GM21360 (cell line): Measurements from ENCODE around the gene CC2D2B.
A peak's percentile ranks its signal among the peaks of the same experiment; 100 is the strongest.
"Not testable (repeated sequence)": the region's sequence is repeated elsewhere in the genome, so short reads cannot be mapped to it uniquely, and the experiment has no call there.

ENCODE experiments used
- ATAC-seq: cut with Tn5 transposase; IDR thresholded peaks from one replicate; pipeline ENCODE4 v1.9.1; 2021; ENCODE audit warnings: mild to moderate bottlenecking, moderate library complexity; ENCODE audit not compliant: unreplicated experiment

CC2D2B gene

GRCh38 chr10:96014473-96015102, 106.8 kb downstream of the CC2D2B start:
- ATAC-seq: no peak

GRCh38 chr10:96017191-96017687, 109.5 kb downstream of the CC2D2B start:
- peak; percentile 74 for ATAC-seq

GRCh38 chr10:96021332-96021731, 113.6 kb downstream of the CC2D2B start:
- ATAC-seq: no peak

GRCh38 chr10:96022739-96023138, 115.0 kb downstream of the CC2D2B start:
- no peak for ATAC-seq

GRCh38 chr10:96023168-96023567, 115.4 kb downstream of the CC2D2B start:
- ATAC-seq: no peak

- ATAC-seq: no peak
Measured at GRCh38 chr10:96025566-96025965, 117.8 kb downstream of the CC2D2B start.

- no peak for ATAC-seq
Measured at GRCh38 chr10:96034625-96035024, 126.8 kb downstream of the CC2D2B start.

GRCh38 chr10:96038476-96039387, 131.0 kb downstream of the CC2D2B start:
- no peak for ATAC-seq

- no peak for ATAC-seq
Measured at GRCh38 chr10:96041146-96041545, 133.4 kb downstream of the CC2D2B start.

- ATAC-seq: peak; percentile 79
Measured at GRCh38 chr10:96043033-96043892, 135.5 kb downstream of the CC2D2B start, which contains the start of gene CCNJ. TSS of gene CCNJ (plus strand) at chr10:96043583. CDS start at chr10:96044394, 811 bp downstream.

GRCh38 chr10:96043893-96044715, 136.3 kb downstream of the CC2D2B start:
- peak; percentile 44 for ATAC-seq

- no peak for ATAC-seq
Measured at GRCh38 chr10:96044736-96045135, 137.0 kb downstream of the CC2D2B start.

- ATAC-seq: no peak
Measured at GRCh38 chr10:96046546-96046945, 138.8 kb downstream of the CC2D2B start.

- ATAC-seq: no peak
Measured at GRCh38 chr10:96047004-96047649, 139.4 kb downstream of the CC2D2B start.

GRCh38 chr10:96047925-96048324, 140.2 kb downstream of the CC2D2B start:
- ATAC-seq: not testable (repeated sequence)

GRCh38 chr10:96049340-96049739, 141.6 kb downstream of the CC2D2B start:
- ATAC-seq: no peak

GRCh38 chr10:96053985-96054384, 146.2 kb downstream of the CC2D2B start:
- ATAC-seq: no peak

GRCh38 chr10:96056787-96057186, 149.0 kb downstream of the CC2D2B start:
- no peak for ATAC-seq

- no peak for ATAC-seq
Measured at GRCh38 chr10:96061232-96061631, 153.5 kb downstream of the CC2D2B start.

- no peak for ATAC-seq
Measured at GRCh38 chr10:96072674-96073073, 164.9 kb downstream of the CC2D2B start.
